ENCODE measurements around the gene IRX4.

DNA sequence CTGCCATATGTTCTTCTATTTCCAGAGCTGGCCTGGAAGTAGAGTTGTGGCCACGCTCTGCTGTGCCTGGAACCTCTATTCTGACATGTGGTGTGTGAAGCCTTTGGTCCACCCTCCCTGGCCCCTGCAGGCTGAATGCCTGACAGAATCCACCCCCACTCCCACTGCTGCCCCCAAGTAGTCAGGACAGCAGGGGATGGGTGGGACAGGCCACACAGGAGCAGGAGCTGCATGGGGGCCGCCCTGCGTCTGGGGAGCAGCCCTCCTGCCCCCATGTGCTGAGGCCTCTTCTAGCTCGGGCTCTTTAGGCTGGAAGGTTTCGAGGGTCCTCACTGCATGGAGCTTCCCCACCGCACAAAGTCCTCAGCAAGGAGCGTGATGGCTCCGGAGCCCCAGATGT lies 32.6 kb upstream of the IRX4 start:
- no peak for TF ChIP-seq POLR2A (IDR thresholded peaks at IDR 0.05)
- TF ChIP-seq, protein P1, sequence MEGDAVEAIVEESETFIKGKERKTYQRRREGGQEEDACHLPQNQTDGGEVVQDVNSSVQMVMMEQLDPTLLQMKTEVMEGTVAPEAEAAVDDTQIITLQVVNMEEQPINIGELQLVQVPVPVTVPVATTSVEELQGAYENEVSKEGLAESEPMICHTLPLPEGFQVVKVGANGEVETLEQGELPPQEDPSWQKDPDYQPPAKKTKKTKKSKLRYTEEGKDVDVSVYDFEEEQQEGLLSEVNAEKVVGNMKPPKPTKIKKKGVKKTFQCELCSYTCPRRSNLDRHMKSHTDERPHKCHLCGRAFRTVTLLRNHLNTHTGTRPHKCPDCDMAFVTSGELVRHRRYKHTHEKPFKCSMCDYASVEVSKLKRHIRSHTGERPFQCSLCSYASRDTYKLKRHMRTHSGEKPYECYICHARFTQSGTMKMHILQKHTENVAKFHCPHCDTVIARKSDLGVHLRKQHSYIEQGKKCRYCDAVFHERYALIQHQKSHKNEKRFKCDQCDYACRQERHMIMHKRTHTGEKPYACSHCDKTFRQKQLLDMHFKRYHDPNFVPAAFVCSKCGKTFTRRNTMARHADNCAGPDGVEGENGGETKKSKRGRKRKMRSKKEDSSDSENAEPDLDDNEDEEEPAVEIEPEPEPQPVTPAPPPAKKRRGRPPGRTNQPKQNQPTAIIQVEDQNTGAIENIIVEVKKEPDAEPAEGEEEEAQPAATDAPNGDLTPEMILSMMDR (IDR thresholded peaks at IDR 0.05) = no peak
